ENCODE data around the gene PRKCQ.

Gene PRKCQ

GRCh38 chr10:6580279-6581029, 378 bp upstream of the PRKCQ start:
- Histone ChIP-seq H3K4me3 (ENCODE audit: low read depth in 1 of 2, low read length in 2 of 2) (peak overlapping the region in 1 of 2 donors; percentile 63), H3K27ac (ENCODE audit: low read depth, low read length) (no peak overlapping the region), H3K9me3 (ENCODE audit: low read length) (no peaks in the 10 kb centered on the region), H3K36me3 (ENCODE audit: insufficient read depth, low read length) (no peaks in the 10 kb centered on the region), H3K4me1 (ENCODE audit: insufficient read depth, low read length) (no peaks in the 10 kb centered on the region), H3K27me3 (ENCODE audit: control insufficient read depth in 1 of 2, insufficient read depth in 2 of 2, low read length in 2 of 2) (peaks cover 4 to 16% of the 10 kb centered on the region in 2 donors), H3K9ac (ENCODE audit: low read length) (no peak overlapping the region)

GRCh38 chr10:6579183-6579903, 733 bp downstream of the PRKCQ start:
- H3K4me1 ChIP-seq (ENCODE audit: insufficient read depth, low read length): no peaks in the 10 kb centered on the region
- H3K9me3 ChIP-seq (ENCODE audit: low read length): no peaks in the 10 kb centered on the region
- H3K27ac ChIP-seq (ENCODE audit: low read depth, low read length): no peak overlapping the region
- peak overlapping the region; percentile 9 to 38 for H3K4me3 ChIP-seq (ENCODE audit: low read depth in 1 of 2, low read length in 2 of 2)
- H3K27me3 ChIP-seq (ENCODE audit: control insufficient read depth in 1 of 2, insufficient read depth in 2 of 2, low read length in 2 of 2): peaks cover 4 to 16% of the 10 kb centered on the region in 2 donors
- no peaks in the 10 kb centered on the region for H3K36me3 ChIP-seq (ENCODE audit: insufficient read depth, low read length)
- H3K9ac ChIP-seq (ENCODE audit: low read length): no peak overlapping the region

- Histone ChIP-seq H3K27ac (ENCODE audit: low read depth, low read length) (no peak overlapping the region), H3K4me3 (ENCODE audit: low read depth in 1 of 2, low read length in 2 of 2) (no peak overlapping the region), H3K4me1 (ENCODE audit: insufficient read depth, low read length) (no peaks in the 10 kb centered on the region), H3K9me3 (ENCODE audit: low read length) (no peaks in the 10 kb centered on the region), H3K27me3 (ENCODE audit: control insufficient read depth in 1 of 2, insufficient read depth in 2 of 2, low read length in 2 of 2) (peaks cover 4 to 16% of the 10 kb centered on the region in 2 donors), H3K36me3 (ENCODE audit: insufficient read depth, low read length) (no peaks in the 10 kb centered on the region), H3K9ac (ENCODE audit: low read length) (no peak overlapping the region)
These were observed 1.3 kb downstream of the PRKCQ start for GRCh38 chr10:6578795-6579182.

GRCh38 chr10:6578251-6578771, 1.8 kb downstream of the PRKCQ start:
- Histone ChIP-seq H3K4me3 (ENCODE audit: low read depth in 1 of 2, low read length in 2 of 2) (no peak overlapping the region), H3K27ac (ENCODE audit: low read depth, low read length) (no peak overlapping the region), H3K36me3 (ENCODE audit: insufficient read depth, low read length) (no peaks in the 10 kb centered on the region), H3K9ac (ENCODE audit: low read length) (no peak overlapping the region), H3K27me3 (ENCODE audit: control insufficient read depth in 1 of 2, insufficient read depth in 2 of 2, low read length in 2 of 2) (peaks cover 4 to 16% of the 10 kb centered on the region in 2 donors), H3K9me3 (ENCODE audit: low read length) (no peaks in the 10 kb centered on the region), H3K4me1 (ENCODE audit: insufficient read depth, low read length) (no peaks in the 10 kb centered on the region)

GRCh38 chr10:6576326-6576725, 3.8 kb downstream of the PRKCQ start:
- Histone ChIP-seq H3K27ac (ENCODE audit: low read depth, low read length) (no peak overlapping the region), H3K4me1 (ENCODE audit: insufficient read depth, low read length) (no peaks in the 10 kb centered on the region), H3K27me3 (ENCODE audit: control insufficient read depth in 1 of 2, insufficient read depth in 2 of 2, low read length in 2 of 2) (peaks cover 4 to 16% of the 10 kb centered on the region in 2 donors), H3K9ac (ENCODE audit: low read length) (no peak overlapping the region), H3K9me3 (ENCODE audit: low read length) (no peaks in the 10 kb centered on the region), H3K36me3 (ENCODE audit: insufficient read depth, low read length) (no peaks in the 10 kb centered on the region), H3K4me3 (ENCODE audit: low read depth in 1 of 2, low read length in 2 of 2) (no peak overlapping the region)

GRCh38 chr10:6574664-6575176, 5.4 kb downstream of the PRKCQ start:
- no peaks in the 10 kb centered on the region for H3K36me3 ChIP-seq (ENCODE audit: insufficient read depth, low read length)
- H3K27me3 ChIP-seq (ENCODE audit: control insufficient read depth in 1 of 2, insufficient read depth in 2 of 2, low read length in 2 of 2): peaks cover 4 to 14% of the 10 kb centered on the region in 2 donors
- no peak overlapping the region for H3K4me3 ChIP-seq (ENCODE audit: low read depth in 1 of 2, low read length in 2 of 2)
- H3K4me1 ChIP-seq (ENCODE audit: insufficient read depth, low read length): no peaks in the 10 kb centered on the region
- H3K9me3 ChIP-seq (ENCODE audit: low read length): no peaks in the 10 kb centered on the region
- H3K27ac ChIP-seq (ENCODE audit: low read depth, low read length): no peak overlapping the region
- H3K9ac ChIP-seq (ENCODE audit: low read length): no peak overlapping the region

GRCh38 chr10:6570893-6571292, 9.2 kb downstream of the PRKCQ start:
- no peak overlapping the region for H3K9ac ChIP-seq (ENCODE audit: low read length)

GRCh38 chr10:6569259-6569658, 10.8 kb downstream of the PRKCQ start:
- no peaks in the 10 kb centered on the region for H3K4me1 ChIP-seq (ENCODE audit: insufficient read depth, low read length)
- H3K9ac ChIP-seq (ENCODE audit: low read length): no peak overlapping the region
- no peaks in the 10 kb centered on the region for H3K27me3 ChIP-seq (ENCODE audit: control insufficient read depth in 1 of 2, insufficient read depth in 2 of 2, low read length in 2 of 2)
- no peak overlapping the region for H3K27ac ChIP-seq (ENCODE audit: low read depth, low read length)
- no peaks in the 10 kb centered on the region for H3K9me3 ChIP-seq (ENCODE audit: low read length)
- H3K36me3 ChIP-seq (ENCODE audit: insufficient read depth, low read length): no peaks in the 10 kb centered on the region
- H3K4me3 ChIP-seq (ENCODE audit: low read depth in 1 of 2, low read length in 2 of 2): no peak overlapping the region

More at GRCh38 chr10:6570893-6571292, 9.2 kb downstream of the PRKCQ start:
- Histone ChIP-seq H3K27ac (ENCODE audit: low read depth, low read length) (no peak overlapping the region), H3K27me3 (ENCODE audit: control insufficient read depth in 1 of 2, insufficient read depth in 2 of 2, low read length in 2 of 2) (no peaks in the 10 kb centered on the region), H3K36me3 (ENCODE audit: insufficient read depth, low read length) (no peaks in the 10 kb centered on the region), H3K9me3 (ENCODE audit: low read length) (no peaks in the 10 kb centered on the region), H3K4me3 (ENCODE audit: low read depth in 1 of 2, low read length in 2 of 2) (no peak overlapping the region), H3K4me1 (ENCODE audit: insufficient read depth, low read length) (no peaks in the 10 kb centered on the region)

GRCh38 chr10:6567884-6568283, 12.2 kb downstream of the PRKCQ start:
- no peaks in the 10 kb centered on the region for H3K9me3 ChIP-seq (ENCODE audit: low read length)
- no peaks in the 10 kb centered on the region for H3K36me3 ChIP-seq (ENCODE audit: insufficient read depth, low read length)
- no peaks in the 10 kb centered on the region for H3K27me3 ChIP-seq (ENCODE audit: control insufficient read depth in 1 of 2, insufficient read depth in 2 of 2, low read length in 2 of 2)

GRCh38 chr10:6567203-6567703, 12.8 kb downstream of the PRKCQ start:
- H3K27ac ChIP-seq (ENCODE audit: low read depth, low read length): no peak overlapping the region

More at GRCh38 chr10:6567884-6568283, 12.2 kb downstream of the PRKCQ start:
- H3K4me3 ChIP-seq (ENCODE audit: low read depth in 1 of 2, low read length in 2 of 2): no peak overlapping the region
- H3K9ac ChIP-seq (ENCODE audit: low read length): no peak overlapping the region
- no peaks in the 10 kb centered on the region for H3K4me1 ChIP-seq (ENCODE audit: insufficient read depth, low read length)
- no peak overlapping the region for H3K27ac ChIP-seq (ENCODE audit: low read depth, low read length)

GRCh38 chr10:6565588-6565987, 14.5 kb downstream of the PRKCQ start:
- H3K36me3 ChIP-seq (ENCODE audit: insufficient read depth, low read length): no peaks in the 10 kb centered on the region
- H3K9me3 ChIP-seq (ENCODE audit: low read length): no peaks in the 10 kb centered on the region
- H3K4me1 ChIP-seq (ENCODE audit: insufficient read depth, low read length): no peaks in the 10 kb centered on the region
- no peak overlapping the region for H3K27ac ChIP-seq (ENCODE audit: low read depth, low read length)
- H3K27me3 ChIP-seq (ENCODE audit: control insufficient read depth in 1 of 2, insufficient read depth in 2 of 2, low read length in 2 of 2): no peaks in the 10 kb centered on the region
- no peak overlapping the region for H3K4me3 ChIP-seq (ENCODE audit: low read depth in 1 of 2, low read length in 2 of 2)
- no peak overlapping the region for H3K9ac ChIP-seq (ENCODE audit: low read length)

More at GRCh38 chr10:6567203-6567703, 12.8 kb downstream of the PRKCQ start:
- no peaks in the 10 kb centered on the region for H3K27me3 ChIP-seq (ENCODE audit: control insufficient read depth in 1 of 2, insufficient read depth in 2 of 2, low read length in 2 of 2)
- H3K9ac ChIP-seq (ENCODE audit: low read length): no peak overlapping the region
- H3K4me1 ChIP-seq (ENCODE audit: insufficient read depth, low read length): no peaks in the 10 kb centered on the region
- H3K36me3 ChIP-seq (ENCODE audit: insufficient read depth, low read length): no peaks in the 10 kb centered on the region
- H3K9me3 ChIP-seq (ENCODE audit: low read length): no peaks in the 10 kb centered on the region
- no peak overlapping the region for H3K4me3 ChIP-seq (ENCODE audit: low read depth in 1 of 2, low read length in 2 of 2)
